HepG2 (cell line): ENCODE measurements around the gene SPATS2. TPM values are rescaled to one million over a fixed set of nuclear protein-coding genes. Genes with fewer than 3 reads are reported as not detected.

Experiments
- BORCS8-MEF2B ChIP-seq: sonication (generic); formaldehyde crosslinking; IDR thresholded peaks from 2 replicates; pipeline ENCODE4 v1.8.0; 2022; ENCODE audit warnings: mild to moderate bottlenecking, missing genetic modification reagents
- DMAP1 ChIP-seq: IDR thresholded peaks from 2 replicates; pipeline ENCODE4 v1.6.1; 2016
- FIP1L1 ChIP-seq: fragments of 200-400 bp; formaldehyde crosslinking; IDR thresholded peaks from 2 replicates; pipeline ENCODE4 v1.6.1; 2018; ENCODE audit warnings: low read depth, mild to moderate bottlenecking, low read length, moderate library complexity, borderline replicate concordance; ENCODE audit not compliant: insufficient read depth
- HDAC6 ChIP-seq: fragments of 200-600 bp; sonication (generic); IDR thresholded peaks from 2 replicates; pipeline ENCODE4 v1.7.0; 2017; ENCODE audit warnings: mild to moderate bottlenecking, antibody characterized with exemption, low read length, low read depth
- KLF13 ChIP-seq: sonication (generic); formaldehyde crosslinking; IDR thresholded peaks from 2 replicates; pipeline ENCODE4 v1.4.0; 2020; ENCODE audit warnings: mild to moderate bottlenecking, missing genetic modification reagents
- MTA1 ChIP-seq: sonication (generic); formaldehyde crosslinking; IDR thresholded peaks from 2 replicates; pipeline ENCODE4 v1.4.0; 2020; ENCODE audit warnings: missing genetic modification reagents, mild to moderate bottlenecking, borderline replicate concordance
- MTF2 ChIP-seq: sonication (generic); formaldehyde crosslinking; IDR thresholded peaks from 2 replicates; pipeline ENCODE4 v1.5.0; 2020; ENCODE audit warnings: missing genetic modification reagents, borderline replicate concordance
- NFKBIZ ChIP-seq: IDR thresholded peaks from 2 replicates; pipeline ENCODE4 v1.6.1; 2018; ENCODE audit warnings: missing genetic modification reagents, missing compliant biosample characterization
- RFXAP ChIP-seq: sonication (generic); formaldehyde crosslinking; IDR thresholded peaks from 2 replicates; pipeline ENCODE4 v1.4.0; 2020; ENCODE audit warnings: missing genetic modification reagents, borderline replicate concordance
- SATB2 ChIP-seq: sonication (generic); formaldehyde crosslinking; IDR thresholded peaks from 2 replicates; pipeline ENCODE4 v1.5.0; 2020; ENCODE audit warnings: missing genetic modification reagents
- TBX2 ChIP-seq: sonication (generic); formaldehyde crosslinking; IDR thresholded peaks from 2 replicates; pipeline ENCODE4 v1.5.0; 2020; ENCODE audit warnings: missing genetic modification reagents, mild to moderate bottlenecking, borderline replicate concordance
- ZFAT ChIP-seq: sonication (generic); formaldehyde crosslinking; conservative IDR thresholded peaks from 2 replicates; pipeline ENCODE4 v1.8.1; 2023; ENCODE audit warnings: missing genetic modification reagents, inconsistent platforms
- ZKSCAN8 ChIP-seq: IDR thresholded peaks from 2 replicates; pipeline ENCODE4 v1.6.1; 2016; ENCODE audit warnings: borderline replicate concordance, missing genetic modification reagents, missing compliant biosample characterization
- ZMYM3 ChIP-seq: sonication (generic); formaldehyde crosslinking; IDR thresholded peaks from 2 replicates; pipeline ENCODE4 v1.5.1; 2020; ENCODE audit warnings: mild to moderate bottlenecking, missing genetic modification reagents
- ZNF251 ChIP-seq: sonication (generic); formaldehyde crosslinking; IDR thresholded peaks from 2 replicates; pipeline ENCODE4 v1.9.0; 2021; ENCODE audit warnings: mild to moderate bottlenecking, missing genetic modification reagents
- ZNF274 ChIP-seq: sonication (generic); formaldehyde crosslinking; IDR thresholded peaks from 2 replicates; pipeline ENCODE4 v1.5.1; 2020; ENCODE audit warnings: mild to moderate bottlenecking, missing genetic modification reagents
- ZNF543 ChIP-seq: sonication (generic); formaldehyde crosslinking; IDR thresholded peaks from 2 replicates; pipeline ENCODE4 v1.4.0; 2020; ENCODE audit warnings: mild to moderate bottlenecking, missing genetic modification reagents
- ZNF703 ChIP-seq: sonication (generic); formaldehyde crosslinking; IDR thresholded peaks from 2 replicates; pipeline ENCODE4 v1.5.1; 2020; ENCODE audit warnings: missing genetic modification reagents, mild to moderate bottlenecking, moderate library complexity, borderline replicate concordance
- ZNF737 ChIP-seq: sonication (generic); formaldehyde crosslinking; IDR thresholded peaks from 2 replicates; pipeline ENCODE4 v1.5.0; 2020; ENCODE audit warnings: missing genetic modification reagents, mild to moderate bottlenecking, borderline replicate concordance
- ZNF777 ChIP-seq: sonication (generic); formaldehyde crosslinking; IDR thresholded peaks from 2 replicates; pipeline ENCODE4 v1.4.0; 2020; ENCODE audit warnings: missing genetic modification reagents
- ZNF792 ChIP-seq: IDR thresholded peaks from 2 replicates; pipeline ENCODE4 v1.6.1; 2016
- polyA plus RNA-seq, 8 experiments: library from polyadenylated mRNA; depleted of rRNA in 3 of 8; stranded (reverse) in 7 of 8; unstranded in 1 of 8; fragments of >200 nt; fragmentation: Illumina TruSeq in 4 of 8; extraction: Trizol in 4 of 8; gene quantifications; 2 replicates each; pipeline versions ENCODE4 v1.2.1 to v1.2.3, GENCODE V29; 2011 to 2016; ENCODE audit warnings: low read depth in 4 of 8, missing spikeins in 1 of 8, mixed read lengths in 1 of 8; ENCODE audit not compliant: insufficient read depth in 1 of 8
- total RNA-seq, 5 experiments: library from RNA; depleted of rRNA; stranded (reverse); fragments of >200 nt; fragmentation: Illumina TruSeq; extraction: Trizol; gene quantifications; 2 replicates each; pipeline ENCODE4 v1.2.3, GENCODE V29; 2016; ENCODE audit warnings: low read depth in 1 of 5
- TF ChIP-seq, protein P1 (sequence below): sonication (generic); formaldehyde crosslinking; IDR thresholded peaks from 2 replicates; pipeline ENCODE4 v1.4.0; 2020; ENCODE audit warnings: missing genetic modification reagents, borderline replicate concordance
- TF ChIP-seq, protein P2 (sequence below): sonication (generic); formaldehyde crosslinking; IDR thresholded peaks from 2 replicates; pipeline ENCODE4 v1.4.0; 2020; ENCODE audit warnings: missing genetic modification reagents
- TF ChIP-seq, protein P3 (sequence below): sonication (generic); formaldehyde crosslinking; IDR thresholded peaks from 2 replicates; pipeline ENCODE4 v1.4.0; 2020; ENCODE audit warnings: missing genetic modification reagents, borderline replicate concordance

SPATS2 gene
- total and polyA plus RNA-seq, 2 of the 13 experiments (the other 11 are each of a cell fraction or from before 2014, with no cell fraction given), result 19.3 to 28.1 TPM

DNA sequence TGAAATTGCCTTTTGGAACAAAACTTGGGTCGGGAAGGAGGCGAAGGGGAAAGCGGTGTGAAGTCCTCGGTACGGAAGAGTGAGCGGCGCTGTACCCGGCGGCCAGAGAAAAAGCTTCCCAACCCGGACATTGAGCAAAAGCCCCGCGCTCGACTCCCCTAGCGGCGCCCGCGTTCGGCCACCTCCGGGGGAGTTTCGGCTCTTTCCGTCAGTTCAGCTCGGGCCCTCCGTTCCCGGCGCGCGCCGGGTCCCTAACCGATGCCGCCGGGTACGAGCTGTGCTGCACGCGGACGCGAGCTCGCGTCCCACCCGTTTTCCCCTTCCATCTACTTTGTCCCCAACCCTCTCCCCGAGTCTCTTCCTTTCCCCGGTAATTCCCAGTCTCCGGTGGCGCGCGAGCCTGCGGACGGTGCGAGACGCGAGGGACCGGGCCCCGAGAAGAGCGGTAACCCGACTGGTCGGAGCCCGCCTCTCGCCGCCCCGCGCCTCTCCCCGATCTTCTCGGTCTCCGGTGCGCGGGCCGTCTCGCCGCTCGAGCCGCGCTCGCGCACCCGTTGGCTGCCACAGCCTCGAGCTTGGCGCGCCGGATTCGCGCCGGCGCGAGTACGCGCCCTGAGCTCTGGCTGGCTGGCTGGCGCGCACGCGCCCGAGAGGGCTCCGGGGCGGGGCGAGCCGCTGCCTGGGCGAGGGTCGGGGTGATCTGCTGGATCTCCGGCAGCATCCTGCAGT, 446 bp upstream of the SPATS2 start (continued):
- TF ChIP-seq, protein P1, sequence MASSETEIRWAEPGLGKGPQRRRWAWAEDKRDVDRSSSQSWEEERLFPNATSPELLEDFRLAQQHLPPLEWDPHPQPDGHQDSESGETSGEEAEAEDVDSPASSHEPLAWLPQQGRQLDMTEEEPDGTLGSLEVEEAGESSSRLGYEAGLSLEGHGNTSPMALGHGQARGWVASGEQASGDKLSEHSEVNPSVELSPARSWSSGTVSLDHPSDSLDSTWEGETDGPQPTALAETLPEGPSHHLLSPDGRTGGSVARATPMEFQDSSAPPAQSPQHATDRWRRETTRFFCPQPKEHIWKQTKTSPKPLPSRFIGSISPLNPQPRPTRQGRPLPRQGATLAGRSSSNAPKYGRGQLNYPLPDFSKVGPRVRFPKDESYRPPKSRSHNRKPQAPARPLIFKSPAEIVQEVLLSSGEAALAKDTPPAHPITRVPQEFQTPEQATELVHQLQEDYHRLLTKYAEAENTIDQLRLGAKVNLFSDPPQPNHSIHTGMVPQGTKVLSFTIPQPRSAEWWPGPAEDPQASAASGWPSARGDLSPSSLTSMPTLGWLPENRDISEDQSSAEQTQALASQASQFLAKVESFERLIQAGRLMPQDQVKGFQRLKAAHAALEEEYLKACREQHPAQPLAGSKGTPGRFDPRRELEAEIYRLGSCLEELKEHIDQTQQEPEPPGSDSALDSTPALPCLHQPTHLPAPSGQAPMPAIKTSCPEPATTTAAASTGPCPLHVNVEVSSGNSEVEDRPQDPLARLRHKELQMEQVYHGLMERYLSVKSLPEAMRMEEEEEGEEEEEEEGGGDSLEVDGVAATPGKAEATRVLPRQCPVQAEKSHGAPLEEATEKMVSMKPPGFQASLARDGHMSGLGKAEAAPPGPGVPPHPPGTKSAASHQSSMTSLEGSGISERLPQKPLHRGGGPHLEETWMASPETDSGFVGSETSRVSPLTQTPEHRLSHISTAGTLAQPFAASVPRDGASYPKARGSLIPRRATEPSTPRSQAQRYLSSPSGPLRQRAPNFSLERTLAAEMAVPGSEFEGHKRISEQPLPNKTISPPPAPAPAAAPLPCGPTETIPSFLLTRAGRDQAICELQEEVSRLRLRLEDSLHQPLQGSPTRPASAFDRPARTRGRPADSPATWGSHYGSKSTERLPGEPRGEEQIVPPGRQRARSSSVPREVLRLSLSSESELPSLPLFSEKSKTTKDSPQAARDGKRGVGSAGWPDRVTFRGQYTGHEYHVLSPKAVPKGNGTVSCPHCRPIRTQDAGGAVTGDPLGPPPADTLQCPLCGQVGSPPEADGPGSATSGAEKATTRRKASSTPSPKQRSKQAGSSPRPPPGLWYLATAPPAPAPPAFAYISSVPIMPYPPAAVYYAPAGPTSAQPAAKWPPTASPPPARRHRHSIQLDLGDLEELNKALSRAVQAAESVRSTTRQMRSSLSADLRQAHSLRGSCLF, result no peak
- TF ChIP-seq, protein P2, sequence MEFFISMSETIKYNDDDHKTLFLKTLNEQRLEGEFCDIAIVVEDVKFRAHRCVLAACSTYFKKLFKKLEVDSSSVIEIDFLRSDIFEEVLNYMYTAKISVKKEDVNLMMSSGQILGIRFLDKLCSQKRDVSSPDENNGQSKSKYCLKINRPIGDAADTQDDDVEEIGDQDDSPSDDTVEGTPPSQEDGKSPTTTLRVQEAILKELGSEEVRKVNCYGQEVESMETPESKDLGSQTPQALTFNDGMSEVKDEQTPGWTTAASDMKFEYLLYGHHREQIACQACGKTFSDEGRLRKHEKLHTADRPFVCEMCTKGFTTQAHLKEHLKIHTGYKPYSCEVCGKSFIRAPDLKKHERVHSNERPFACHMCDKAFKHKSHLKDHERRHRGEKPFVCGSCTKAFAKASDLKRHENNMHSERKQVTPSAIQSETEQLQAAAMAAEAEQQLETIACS, result peak; percentile 96
- peak; percentile 23 for TF ChIP-seq ZNF543 (CRISPR knock-in tag)
- 0 out of 2 replicates have a peak, but pooled peaks have one; percentile 68 for TF ChIP-seq SATB2 (CRISPR knock-in tag)
- TF ChIP-seq MTF2 (CRISPR knock-in tag), result peak; percentile 45; the same call in 1 of the 2 replicates
- TF ChIP-seq ZFAT (CRISPR knock-in tag), result no peak
- peak; percentile 58; the same call in 1 of the 2 replicates for TF ChIP-seq TBX2 (CRISPR knock-in tag)
- TF ChIP-seq ZKSCAN8 (CRISPR knock-in tag), result peak; percentile 27; the same call in 1 of the 2 replicates
- 0 out of 2 replicates have a peak, but pooled peaks have one; percentile 17 for TF ChIP-seq NFKBIZ (CRISPR knock-in tag)
- peak; percentile 59; the same call in 1 of the 2 replicates for TF ChIP-seq KLF13
- no peak for TF ChIP-seq ZNF251 (CRISPR knock-in tag)
- 0 out of 2 replicates have a peak, but pooled peaks have one; percentile 51 for TF ChIP-seq ZNF274 (CRISPR knock-in tag)
- TF ChIP-seq ZNF737 (CRISPR knock-in tag), result no peak
- TF ChIP-seq FIP1L1, result no peak
- no peak for TF ChIP-seq ZNF792
- TF ChIP-seq ZMYM3 (CRISPR knock-in tag), result no peak
- TF ChIP-seq ZNF703 (CRISPR knock-in tag), result no peak
- peak; percentile 78; the same call in 1 of the 2 replicates for TF ChIP-seq RFXAP (CRISPR knock-in tag)
- TF ChIP-seq HDAC6, result no peak
- no peak for TF ChIP-seq MTA1 (CRISPR knock-in tag)
- TF ChIP-seq, protein P3, sequence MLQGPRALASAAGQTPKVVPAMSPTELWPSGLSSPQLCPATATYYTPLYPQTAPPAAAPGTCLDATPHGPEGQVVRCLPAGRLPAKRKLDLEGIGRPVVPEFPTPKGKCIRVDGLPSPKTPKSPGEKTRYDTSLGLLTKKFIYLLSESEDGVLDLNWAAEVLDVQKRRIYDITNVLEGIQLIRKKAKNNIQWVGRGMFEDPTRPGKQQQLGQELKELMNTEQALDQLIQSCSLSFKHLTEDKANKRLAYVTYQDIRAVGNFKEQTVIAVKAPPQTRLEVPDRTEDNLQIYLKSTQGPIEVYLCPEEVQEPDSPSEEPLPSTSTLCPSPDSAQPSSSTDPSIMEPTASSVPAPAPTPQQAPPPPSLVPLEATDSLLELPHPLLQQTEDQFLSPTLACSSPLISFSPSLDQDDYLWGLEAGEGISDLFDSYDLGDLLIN (CRISPR knock-in tag), result peak; percentile 77; the same call in 1 of the 2 replicates
- TF ChIP-seq DMAP1 (CRISPR knock-in tag), result peak; percentile 89
- TF ChIP-seq BORCS8-MEF2B (CRISPR knock-in tag), result peak; percentile 93
- peak; percentile 62; the same call in 1 of the 2 replicates for TF ChIP-seq ZNF777
